Loucy (cell line): ENCODE data around the gene NPAS1.

Experiments used
- H2AFZ ChIP-seq: fragments of 200-600 bp; sonication (generic); 2 replicates; pipeline ENCODE4 v1.6.0; 2016; ENCODE audit warnings: antibody characterized with exemption, mild to moderate bottlenecking, low read length, moderate library complexity
- H3F3A ChIP-seq: fragments of 200-600 bp; 2 replicates; pipeline ENCODE4 v1.6.0; 2016; ENCODE audit warnings: antibody characterized with exemption, low read depth, mild to moderate bottlenecking
- H3K27me3 ChIP-seq: fragments of 200-600 bp; sonication (generic); 2 replicates; pipeline ENCODE4 v1.6.1; 2014; ENCODE audit warnings: low read length, mild to moderate bottlenecking; ENCODE audit not compliant: insufficient read depth, poor library complexity, severe bottlenecking
- H3K36me3 ChIP-seq: fragments of 200-600 bp; sonication (generic); 2 replicates; pipeline ENCODE4 v1.6.1; 2016; ENCODE audit warnings: low read length; ENCODE audit not compliant: insufficient read depth
- H3K4me1 ChIP-seq: fragments of 200-600 bp; sonication (generic); 2 replicates; pipeline ENCODE4 v1.5.1; 2014; ENCODE audit warnings: low read length, mild to moderate bottlenecking; ENCODE audit not compliant: insufficient read depth, poor library complexity, severe bottlenecking
- H3K4me2 ChIP-seq: fragments of 200-600 bp; sonication (generic); 2 replicates; pipeline ENCODE4 v1.6.0; 2014; ENCODE audit warnings: antibody characterized with exemption, low read length, low read depth, mild to moderate bottlenecking; ENCODE audit not compliant: poor library complexity, severe bottlenecking
- H3K4me3 ChIP-seq: fragments of 200-600 bp; sonication (generic); 2 replicates; pipeline ENCODE4 v1.5.1; 2014; ENCODE audit warnings: low read length, mild to moderate bottlenecking, mixed read lengths; ENCODE audit not compliant: poor library complexity, severe bottlenecking
- H3K79me2 ChIP-seq: fragments of 200-600 bp; sonication (generic); 2 replicates; pipeline ENCODE4 v1.6.1; 2014; ENCODE audit warnings: low read length; ENCODE audit not compliant: insufficient read depth
- H3K9ac ChIP-seq: fragments of 200-600 bp; sonication (generic); 2 replicates; pipeline ENCODE4 v1.6.0; 2014; ENCODE audit warnings: mild to moderate bottlenecking, low read depth, low read length, moderate library complexity; ENCODE audit not compliant: poor library complexity, severe bottlenecking
- H3K9me2 ChIP-seq: fragments of 200-600 bp; sonication (generic); replicated peaks from 2 replicates; pipeline ENCODE4 v1.6.1; 2016; ENCODE audit warnings: low read depth, low read length, mixed read lengths
- H3K9me3 ChIP-seq: fragments of 200-600 bp; sonication (generic); 2 replicates; pipeline ENCODE4 v1.6.1; 2014; ENCODE audit warnings: mild to moderate bottlenecking, antibody characterized with exemption, low read length, low read depth; ENCODE audit not compliant: insufficient read depth
- H4K20me1 ChIP-seq: fragments of 200-600 bp; sonication (generic); 2 replicates; pipeline ENCODE4 v1.6.0; 2014; ENCODE audit warnings: antibody characterized with exemption, low read length, mild to moderate bottlenecking; ENCODE audit not compliant: insufficient read depth, poor library complexity, severe bottlenecking
- EZH2phosphoT487 ChIP-seq: fragments of 200-600 bp; IDR thresholded peaks from 2 replicates; pipeline ENCODE4 v1.6.1; 2018; ENCODE audit warnings: antibody characterized with exemption, mild to moderate bottlenecking, moderate library complexity, borderline replicate concordance
- TF ChIP-seq, protein P1 (sequence below): fragments of 200-600 bp; sonication (generic); conservative IDR thresholded peaks from 2 replicates; pipeline ENCODE4 v1.5.1; 2014; ENCODE audit warnings: mild to moderate bottlenecking, antibody characterized with exemption, low read length

NPAS1 gene

DNA sequence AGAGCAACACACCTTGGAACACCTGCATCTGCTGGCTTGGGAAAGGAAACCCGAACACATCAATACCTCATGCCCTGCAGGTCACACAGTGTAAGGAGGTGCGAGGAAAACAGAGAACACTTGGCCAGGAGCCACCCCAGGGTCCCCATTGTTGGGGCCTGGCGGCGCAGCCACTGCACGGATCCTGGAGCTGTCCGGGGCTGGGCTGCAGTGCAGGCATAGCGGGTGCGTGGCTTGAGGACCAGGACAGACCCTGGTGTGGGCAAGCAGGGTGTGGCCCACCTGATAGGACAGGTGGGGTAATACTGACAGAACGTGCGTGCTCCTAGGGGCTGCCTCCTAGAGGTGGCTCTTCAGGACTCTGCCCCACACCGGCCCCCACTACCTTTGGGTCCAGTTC lies 45.6 kb downstream of the NPAS1 start:
- Histone ChIP-seq H3K9ac (no peak overlapping the region), H3K4me1 (no peaks in the 10 kb centered on the region), H3K9me3 (no peaks in the 10 kb centered on the region), H4K20me1 (no peaks in the 10 kb centered on the region), H3K27me3 (no peaks in the 10 kb centered on the region), H3K36me3 (peaks cover 68% of the 10 kb centered on the region; the same call in 1 of the 2 replicates), H3K79me2 (no peaks in the 10 kb centered on the region; the same call in 1 of the 2 replicates), H3K9me2 (no peaks in the 10 kb centered on the region), H3K4me2 (no peak overlapping the region), H2AFZ (no peak overlapping the region), H3K4me3 (no peak overlapping the region), H3F3A (no peaks in the 10 kb centered on the region)
- TF ChIP-seq EZH2phosphoT487, result no peak
- TF ChIP-seq, protein P1, sequence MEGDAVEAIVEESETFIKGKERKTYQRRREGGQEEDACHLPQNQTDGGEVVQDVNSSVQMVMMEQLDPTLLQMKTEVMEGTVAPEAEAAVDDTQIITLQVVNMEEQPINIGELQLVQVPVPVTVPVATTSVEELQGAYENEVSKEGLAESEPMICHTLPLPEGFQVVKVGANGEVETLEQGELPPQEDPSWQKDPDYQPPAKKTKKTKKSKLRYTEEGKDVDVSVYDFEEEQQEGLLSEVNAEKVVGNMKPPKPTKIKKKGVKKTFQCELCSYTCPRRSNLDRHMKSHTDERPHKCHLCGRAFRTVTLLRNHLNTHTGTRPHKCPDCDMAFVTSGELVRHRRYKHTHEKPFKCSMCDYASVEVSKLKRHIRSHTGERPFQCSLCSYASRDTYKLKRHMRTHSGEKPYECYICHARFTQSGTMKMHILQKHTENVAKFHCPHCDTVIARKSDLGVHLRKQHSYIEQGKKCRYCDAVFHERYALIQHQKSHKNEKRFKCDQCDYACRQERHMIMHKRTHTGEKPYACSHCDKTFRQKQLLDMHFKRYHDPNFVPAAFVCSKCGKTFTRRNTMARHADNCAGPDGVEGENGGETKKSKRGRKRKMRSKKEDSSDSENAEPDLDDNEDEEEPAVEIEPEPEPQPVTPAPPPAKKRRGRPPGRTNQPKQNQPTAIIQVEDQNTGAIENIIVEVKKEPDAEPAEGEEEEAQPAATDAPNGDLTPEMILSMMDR, result no peak

- Histone ChIP-seq H3K4me3 (no peak overlapping the region), H3K9me3 (no peaks in the 10 kb centered on the region), H3K27me3 (no peaks in the 10 kb centered on the region), H3K4me2 (no peak overlapping the region), H3K9me2 (no peaks in the 10 kb centered on the region), H3K79me2 (no peaks in the 10 kb centered on the region; the same call in 1 of the 2 replicates), H3K4me1 (no peaks in the 10 kb centered on the region), H3F3A (no peaks in the 10 kb centered on the region), H4K20me1 (no peaks in the 10 kb centered on the region), H3K36me3 (peaks cover 81% of the 10 kb centered on the region; the same call in 1 of the 2 replicates), H3K9ac (no peak overlapping the region), H2AFZ (no peak overlapping the region)
- TF ChIP-seq, protein P1, result no peak
- TF ChIP-seq EZH2phosphoT487, result no peak
These were observed 47.0 kb downstream of the NPAS1 start for GRCh38 chr19:47066376-47067214.

GRCh38 chr19:47067215-47067847 lies 47.7 kb downstream of the NPAS1 start:
- Histone ChIP-seq H3K4me1 (no peaks in the 10 kb centered on the region), H2AFZ (no peak overlapping the region)

More at GRCh38 chr19:47067215-47067847, 47.7 kb downstream of the NPAS1 start:
- Histone ChIP-seq H3K36me3 (peaks cover 88% of the 10 kb centered on the region; the same call in 1 of the 2 replicates), H3F3A (no peaks in the 10 kb centered on the region), H3K4me2 (no peak overlapping the region), H3K9me2 (no peaks in the 10 kb centered on the region), H3K27me3 (no peaks in the 10 kb centered on the region), H4K20me1 (no peaks in the 10 kb centered on the region), H3K9me3 (no peaks in the 10 kb centered on the region), H3K79me2 (no peaks in the 10 kb centered on the region; the same call in 1 of the 2 replicates), H3K4me3 (no peak overlapping the region), H3K9ac (no peak overlapping the region)
- no peak for TF ChIP-seq EZH2phosphoT487
- TF ChIP-seq, protein P1, result no peak
